Lower lobe of right lung (tissue), 2 donors: ENCODE results near the gene LHX5. TPM values are rescaled to one million over a fixed set of nuclear protein-coding genes. Genes with fewer than 3 reads are reported as not detected.

Experiments used
- ATAC-seq, 2 donors: fragments of 200-7000 bp; cut with Tn5 transposase; one replicate each; pipeline ENCODE4 v1.9.1; 2020 to 2022; ENCODE audit warnings: mild to moderate bottlenecking in 2 of 2, moderate library complexity in 2 of 2
- DNase-seq: peaks from one replicate; pipeline ENCODE4 v3.0.0-alpha.2; 2020
- H3K27ac ChIP-seq: fragments of 200-600 bp; one replicate; pipeline ENCODE4 v1.8.0; 2022
- H3K27me3 ChIP-seq: fragments of 200-600 bp; one replicate; pipeline ENCODE4 v1.8.0; 2022; ENCODE audit warnings: low read depth
- H3K36me3 ChIP-seq: fragments of 200-600 bp; one replicate; pipeline ENCODE4 v1.8.0; 2022; ENCODE audit warnings: mild to moderate bottlenecking
- H3K4me1 ChIP-seq: fragments of 200-600 bp; one replicate; pipeline ENCODE4 v1.8.0; 2022
- H3K4me3 ChIP-seq: fragments of 200-600 bp; one replicate; pipeline ENCODE4 v1.8.0; 2022; ENCODE audit warnings: mild to moderate bottlenecking
- H3K9me3 ChIP-seq: fragments of 200-600 bp; one replicate; pipeline ENCODE4 v1.8.0; 2022
- intact Hi-C: fragments of 100-400 bp; cut with DNase I; formaldehyde crosslinking; loops from one replicate; pipeline ENCODE4 v1.11.0; 2022
- total RNA-seq: library from RNA; stranded (reverse); fragmentation: NEBNext Ultra II Directional; extraction: Animal tissue kit (Norgen Biotek cat#: 25700); gene quantifications from one replicate; pipeline ENCODE4 v1.2.1, GENCODE V29; 2021
- TF ChIP-seq, protein P1 (sequence below): fragments of 200-600 bp; IDR thresholded peaks from one replicate; pipeline ENCODE4 v1.8.0; 2022; ENCODE audit warnings: antibody characterized with exemption, mild to moderate bottlenecking
- donor health status: DM: no; HTN: yes; CAD: no; lungs with severe emphysema.

Gene LHX5
- total RNA-seq, 1 donor from 2014 or later: not detected

DNA sequence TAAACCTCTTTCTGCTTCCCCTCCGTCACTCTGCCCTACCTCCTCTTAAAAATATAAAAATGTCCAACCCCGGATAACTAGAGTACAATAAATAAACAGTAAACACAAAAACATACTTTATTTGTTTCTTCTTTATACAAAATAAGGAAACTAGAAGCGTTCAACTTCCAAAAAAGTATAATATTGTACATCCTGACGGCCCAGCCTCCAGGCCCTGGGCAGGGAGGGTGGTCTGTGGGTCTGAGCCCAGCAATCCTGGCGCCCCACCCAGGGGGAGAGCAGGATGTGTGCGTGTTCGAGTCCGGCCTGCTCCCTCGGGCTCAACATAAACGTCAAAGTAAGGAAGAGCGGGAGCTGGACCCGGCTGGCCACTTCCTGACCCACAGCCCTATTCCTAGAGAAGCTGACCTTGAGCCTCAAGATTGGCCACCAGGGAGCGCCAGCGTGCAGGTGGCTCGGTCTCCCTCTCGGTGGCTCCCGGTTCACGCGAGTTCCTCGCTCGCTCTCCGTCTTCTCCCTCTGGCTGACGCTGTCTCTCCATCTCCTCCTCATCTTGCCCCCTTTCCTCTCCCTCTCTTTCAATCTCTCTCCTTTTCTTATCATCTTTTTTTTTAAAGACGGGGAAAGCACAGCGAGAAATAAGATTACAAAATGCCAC is 9.4 kb downstream of the LHX5 start:
- Histone ChIP-seq H3K36me3 (no peaks in the 10 kb centered on the region), H3K9me3 (no peaks in the 10 kb centered on the region), H3K27me3 (peaks cover 80% of the 10 kb centered on the region), H3K4me3 (peak overlapping the region; percentile 33), H3K27ac (no peak overlapping the region), H3K4me1 (peaks cover 36% of the 10 kb centered on the region)
- peak; percentile 87 for DNase-seq
- TF ChIP-seq, protein P1, sequence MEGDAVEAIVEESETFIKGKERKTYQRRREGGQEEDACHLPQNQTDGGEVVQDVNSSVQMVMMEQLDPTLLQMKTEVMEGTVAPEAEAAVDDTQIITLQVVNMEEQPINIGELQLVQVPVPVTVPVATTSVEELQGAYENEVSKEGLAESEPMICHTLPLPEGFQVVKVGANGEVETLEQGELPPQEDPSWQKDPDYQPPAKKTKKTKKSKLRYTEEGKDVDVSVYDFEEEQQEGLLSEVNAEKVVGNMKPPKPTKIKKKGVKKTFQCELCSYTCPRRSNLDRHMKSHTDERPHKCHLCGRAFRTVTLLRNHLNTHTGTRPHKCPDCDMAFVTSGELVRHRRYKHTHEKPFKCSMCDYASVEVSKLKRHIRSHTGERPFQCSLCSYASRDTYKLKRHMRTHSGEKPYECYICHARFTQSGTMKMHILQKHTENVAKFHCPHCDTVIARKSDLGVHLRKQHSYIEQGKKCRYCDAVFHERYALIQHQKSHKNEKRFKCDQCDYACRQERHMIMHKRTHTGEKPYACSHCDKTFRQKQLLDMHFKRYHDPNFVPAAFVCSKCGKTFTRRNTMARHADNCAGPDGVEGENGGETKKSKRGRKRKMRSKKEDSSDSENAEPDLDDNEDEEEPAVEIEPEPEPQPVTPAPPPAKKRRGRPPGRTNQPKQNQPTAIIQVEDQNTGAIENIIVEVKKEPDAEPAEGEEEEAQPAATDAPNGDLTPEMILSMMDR: peak; percentile 81
- peak; percentile 88 to 89 for ATAC-seq
- intact Hi-C loops: no loop called here

DNA sequence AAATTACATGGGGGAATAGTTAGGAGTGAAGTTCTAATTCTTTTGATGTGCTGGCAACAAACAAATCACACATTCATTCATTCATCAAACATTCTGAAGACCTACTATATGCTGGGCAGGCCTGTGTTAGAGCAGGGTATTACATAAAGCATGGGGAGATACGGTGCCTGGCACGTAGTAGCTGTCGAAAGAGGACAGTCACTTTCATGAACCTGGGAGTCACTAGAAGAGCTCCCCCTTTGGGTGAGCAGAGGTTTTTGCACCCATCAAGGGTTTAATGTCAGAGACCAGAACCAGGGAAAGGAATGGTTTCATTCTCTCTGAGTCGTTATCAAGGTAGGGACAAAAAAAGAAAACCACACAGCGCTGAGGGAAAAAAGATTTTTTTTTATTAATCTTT is 10.0 kb downstream of the LHX5 start:
- TF ChIP-seq, protein P1: no peak
- H3K9me3 ChIP-seq: no peaks in the 10 kb centered on the region
- H3K36me3 ChIP-seq: no peaks in the 10 kb centered on the region
- ATAC-seq (no peak), DNase-seq (no peak)
- intact Hi-C loops: no loop called here
- H3K4me1 ChIP-seq: peaks cover 34% of the 10 kb centered on the region
- no peak overlapping the region for H3K4me3 ChIP-seq
- H3K27me3 ChIP-seq: peaks cover 77% of the 10 kb centered on the region
- H3K27ac ChIP-seq: no peak overlapping the region

DNA sequence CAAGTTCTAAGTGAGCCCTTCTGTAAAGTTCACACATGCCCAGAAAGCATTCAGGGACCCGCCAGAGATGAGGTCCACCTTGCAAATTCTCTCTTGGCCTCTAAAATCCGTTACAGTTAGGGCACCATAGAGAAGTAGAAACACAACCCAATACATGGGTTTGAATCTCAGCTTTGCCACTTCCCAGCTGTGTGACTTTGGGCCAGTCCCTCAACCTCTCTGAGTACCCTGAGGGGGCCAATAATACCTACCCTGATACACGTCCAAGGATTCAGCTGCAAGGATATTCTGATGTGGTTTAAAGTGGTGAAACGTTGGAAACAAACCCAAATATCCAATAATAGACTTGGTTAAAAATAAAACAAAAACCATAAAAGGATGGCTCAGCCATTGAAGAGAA is 11.7 kb downstream of the LHX5 start:
- intact Hi-C loops: no loop called here
- H3K27ac ChIP-seq: no peak overlapping the region
- ATAC-seq (no peak), DNase-seq (no peak)
- no peak overlapping the region for H3K4me3 ChIP-seq
- no peaks in the 10 kb centered on the region for H3K36me3 ChIP-seq
- peaks cover 67% of the 10 kb centered on the region for H3K27me3 ChIP-seq
- no peaks in the 10 kb centered on the region for H3K9me3 ChIP-seq
- TF ChIP-seq, protein P1: no peak
- H3K4me1 ChIP-seq: peaks cover 28% of the 10 kb centered on the region

DNA sequence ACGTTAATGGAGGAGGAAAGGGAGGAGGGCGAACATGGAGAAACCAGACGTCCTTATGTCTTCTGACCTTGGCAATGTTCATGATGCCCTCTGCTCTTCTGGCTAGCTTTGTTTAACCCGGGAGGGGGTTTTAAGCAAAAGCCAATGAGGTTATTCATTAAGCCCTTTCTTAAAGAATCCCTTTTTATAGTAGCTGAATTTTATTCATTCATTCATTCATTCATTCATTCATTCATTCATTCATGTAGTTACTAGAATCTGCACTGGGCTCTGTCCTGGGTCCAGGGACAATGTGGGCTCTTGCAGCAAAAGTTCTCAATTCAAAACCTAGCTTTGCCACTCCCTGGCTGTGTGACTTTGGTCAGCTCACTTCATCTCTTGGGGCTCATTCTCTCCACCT is 14.0 kb downstream of the LHX5 start:
- Histone ChIP-seq H3K9me3 (no peaks in the 10 kb centered on the region), H3K27me3 (peaks cover 48% of the 10 kb centered on the region), H3K4me3 (no peak overlapping the region), H3K4me1 (peaks cover 7% of the 10 kb centered on the region), H3K27ac (no peak overlapping the region), H3K36me3 (no peaks in the 10 kb centered on the region)
- intact Hi-C loops: no loop called here
- DNase-seq: no peak
- ATAC-seq: no peak
- TF ChIP-seq, protein P1: no peak

DNA sequence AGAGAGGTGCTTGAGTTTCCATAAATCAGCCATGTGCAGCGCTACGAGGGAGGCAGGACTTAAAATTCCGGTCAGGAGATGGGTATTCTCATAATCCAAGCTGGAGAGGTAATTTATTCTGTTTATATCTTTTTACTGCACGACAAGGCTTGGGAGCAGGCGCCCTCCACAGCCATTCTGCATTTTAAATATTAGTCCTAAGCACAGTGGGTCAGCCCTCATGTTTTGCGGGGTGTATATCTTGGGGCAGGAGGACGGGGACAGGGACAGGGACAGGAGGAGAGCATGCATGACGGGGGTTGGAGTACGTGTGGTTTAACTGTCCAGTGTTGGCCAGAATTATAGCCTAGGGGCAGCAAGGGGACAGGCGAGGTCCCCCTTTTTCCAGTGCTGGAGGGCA is 14.5 kb downstream of the LHX5 start:
- Histone ChIP-seq H3K36me3 (no peaks in the 10 kb centered on the region), H3K9me3 (no peaks in the 10 kb centered on the region), H3K27me3 (peaks cover 43% of the 10 kb centered on the region), H3K27ac (no peak overlapping the region), H3K4me3 (no peak overlapping the region), H3K4me1 (peaks cover 1% of the 10 kb centered on the region)
- intact Hi-C loops: no loop called here
- no peak for DNase-seq
- no peak for ATAC-seq
- TF ChIP-seq, protein P1: no peak
